Measurements from ENCODE around the gene IRX2. TPM values are rescaled to one million over a fixed set of nuclear protein-coding genes. Genes with fewer than 3 reads are reported as not detected.

The IRX2 gene
- total RNA-seq, 1 experiment from 2014 or later, result 0.10 TPM

GRCh38 chr5:2708132-2708531 is 43.3 kb downstream of the IRX2 start:
- intact Hi-C loops (cut with micrococcal nuclease; ENCODE audit: unreplicated experiment) (no loop called here), in situ Hi-C loops (cut with HindIII; ENCODE audit: low pct_unique_long_range_greater_than_20kb, low sequenced_read_pairs) (no loop called here)
- Histone ChIP-seq H3K27me3 (ENCODE audit: control insufficient read depth, insufficient read depth, low read length) (peaks cover 2% of the 10 kb centered on the region; the same call in 1 of the 2 replicates), H3K36me3 (ENCODE audit: control insufficient read depth, insufficient read depth, low read length) (no peaks in the 10 kb centered on the region), H3K4me3 (ENCODE audit: low read depth in 2 of 2, low read length in 2 of 2) (no peak overlapping the region), H3K27ac (ENCODE audit: low read length) (no peak overlapping the region), H3K9me3 (ENCODE audit: control insufficient read depth, insufficient read depth, low read depth, low read length) (no peaks in the 10 kb centered on the region), H3K4me1 (ENCODE audit: control insufficient read depth, insufficient read depth, low read length) (no peaks in the 10 kb centered on the region)
- no TSS peak for BruUV-seq (replicated peaks)
- ChIA-PET CTCF (no interaction called here), POLR2A (no interaction called here)
- ATAC-seq (no peak), DNase-seq (ENCODE audit: low read depth, low spot score) (no peak)
- TF ChIP-seq POLR2AphosphoS5 (IDR thresholded peaks at IDR 0.05; ENCODE audit: low read depth, low read length), result no peak
- TF ChIP-seq SIN3A (IDR thresholded peaks at IDR 0.05; ENCODE audit: borderline replicate concordance, insufficient read depth, low read depth, low read length), result no peak
- TF ChIP-seq CTCF (IDR thresholded peaks at IDR 0.05), result no peak
- TF ChIP-seq, protein P1, sequence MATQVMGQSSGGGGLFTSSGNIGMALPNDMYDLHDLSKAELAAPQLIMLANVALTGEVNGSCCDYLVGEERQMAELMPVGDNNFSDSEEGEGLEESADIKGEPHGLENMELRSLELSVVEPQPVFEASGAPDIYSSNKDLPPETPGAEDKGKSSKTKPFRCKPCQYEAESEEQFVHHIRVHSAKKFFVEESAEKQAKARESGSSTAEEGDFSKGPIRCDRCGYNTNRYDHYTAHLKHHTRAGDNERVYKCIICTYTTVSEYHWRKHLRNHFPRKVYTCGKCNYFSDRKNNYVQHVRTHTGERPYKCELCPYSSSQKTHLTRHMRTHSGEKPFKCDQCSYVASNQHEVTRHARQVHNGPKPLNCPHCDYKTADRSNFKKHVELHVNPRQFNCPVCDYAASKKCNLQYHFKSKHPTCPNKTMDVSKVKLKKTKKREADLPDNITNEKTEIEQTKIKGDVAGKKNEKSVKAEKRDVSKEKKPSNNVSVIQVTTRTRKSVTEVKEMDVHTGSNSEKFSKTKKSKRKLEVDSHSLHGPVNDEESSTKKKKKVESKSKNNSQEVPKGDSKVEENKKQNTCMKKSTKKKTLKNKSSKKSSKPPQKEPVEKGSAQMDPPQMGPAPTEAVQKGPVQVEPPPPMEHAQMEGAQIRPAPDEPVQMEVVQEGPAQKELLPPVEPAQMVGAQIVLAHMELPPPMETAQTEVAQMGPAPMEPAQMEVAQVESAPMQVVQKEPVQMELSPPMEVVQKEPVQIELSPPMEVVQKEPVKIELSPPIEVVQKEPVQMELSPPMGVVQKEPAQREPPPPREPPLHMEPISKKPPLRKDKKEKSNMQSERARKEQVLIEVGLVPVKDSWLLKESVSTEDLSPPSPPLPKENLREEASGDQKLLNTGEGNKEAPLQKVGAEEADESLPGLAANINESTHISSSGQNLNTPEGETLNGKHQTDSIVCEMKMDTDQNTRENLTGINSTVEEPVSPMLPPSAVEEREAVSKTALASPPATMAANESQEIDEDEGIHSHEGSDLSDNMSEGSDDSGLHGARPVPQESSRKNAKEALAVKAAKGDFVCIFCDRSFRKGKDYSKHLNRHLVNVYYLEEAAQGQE (IDR thresholded peaks at IDR 0.05; ENCODE audit: insufficient read depth in 1 of 2, low read depth in 2 of 2, low read length in 1 of 2), result no peak
- no peak for TF ChIP-seq TCF7L2 (IDR thresholded peaks at IDR 0.05; ENCODE audit: low read depth, low read length)

DNA sequence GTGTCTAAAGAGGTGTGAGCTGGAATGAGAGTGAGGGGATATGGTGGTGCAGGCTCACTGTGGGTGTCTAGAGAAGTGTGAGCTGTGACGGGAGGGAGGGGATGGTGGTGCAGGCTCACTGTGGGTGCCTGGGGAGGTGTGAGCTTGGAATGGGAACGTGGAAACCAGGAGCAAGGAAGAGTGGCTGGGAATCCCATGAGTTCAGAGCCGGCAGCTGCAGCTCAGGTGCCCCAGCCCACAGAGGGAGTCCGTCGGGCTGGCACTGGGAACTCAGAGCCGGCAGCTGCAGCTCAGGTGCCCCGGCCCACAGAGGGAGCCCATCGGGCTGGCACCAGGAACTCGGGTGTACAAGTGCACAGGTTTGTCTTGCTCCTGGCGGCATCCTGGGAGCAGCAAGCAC is 45.6 kb downstream of the IRX2 start:
- H3K9me3 ChIP-seq (ENCODE audit: control insufficient read depth, insufficient read depth, low read depth, low read length), result no peaks in the 10 kb centered on the region
- H3K36me3 ChIP-seq (ENCODE audit: control insufficient read depth, insufficient read depth, low read length), result no peaks in the 10 kb centered on the region
- no TSS peak for BruUV-seq (replicated peaks)
- no peak overlapping the region for H3K27ac ChIP-seq (ENCODE audit: low read length)
- DNase-seq (ENCODE audit: low read depth, low spot score) (no peak), ATAC-seq (no peak)
- H3K4me1 ChIP-seq (ENCODE audit: control insufficient read depth, insufficient read depth, low read length), result no peaks in the 10 kb centered on the region
- ChIA-PET CTCF (no interaction called here), POLR2A (no interaction called here)
- H3K4me3 ChIP-seq (ENCODE audit: low read depth in 2 of 2, low read length in 2 of 2), result no peak overlapping the region
- no peak for TF ChIP-seq SIN3A (IDR thresholded peaks at IDR 0.05; ENCODE audit: borderline replicate concordance, insufficient read depth, low read depth, low read length)
- TF ChIP-seq, protein P1 (IDR thresholded peaks at IDR 0.05; ENCODE audit: insufficient read depth in 1 of 2, low read depth in 2 of 2, low read length in 1 of 2), result no peak
- TF ChIP-seq TCF7L2 (IDR thresholded peaks at IDR 0.05; ENCODE audit: low read depth, low read length), result no peak
- TF ChIP-seq POLR2AphosphoS5 (IDR thresholded peaks at IDR 0.05; ENCODE audit: low read depth, low read length), result no peak
- TF ChIP-seq CTCF (IDR thresholded peaks at IDR 0.05), result no peak
- peaks cover 2% of the 10 kb centered on the region; the same call in 1 of the 2 replicates for H3K27me3 ChIP-seq (ENCODE audit: control insufficient read depth, insufficient read depth, low read length)
- in situ Hi-C loops (cut with HindIII; ENCODE audit: low pct_unique_long_range_greater_than_20kb, low sequenced_read_pairs), result no loop called here
- intact Hi-C loops (cut with micrococcal nuclease; ENCODE audit: unreplicated experiment), result no loop called here
